C1 segment of cervical spinal cord (tissue), 14 donors: ENCODE results near the gene PIAS1.
"Not testable (repeated sequence)": the region's sequence is repeated elsewhere in the genome, so short reads cannot be mapped to it uniquely, and the experiment has no call there.

Source experiments
- DNase-seq, 14 donors: peaks; one replicate each; lab custom pipeline; 2025; lab: John Stamatoyannopoulos, UW

The PIAS1 gene

DNA sequence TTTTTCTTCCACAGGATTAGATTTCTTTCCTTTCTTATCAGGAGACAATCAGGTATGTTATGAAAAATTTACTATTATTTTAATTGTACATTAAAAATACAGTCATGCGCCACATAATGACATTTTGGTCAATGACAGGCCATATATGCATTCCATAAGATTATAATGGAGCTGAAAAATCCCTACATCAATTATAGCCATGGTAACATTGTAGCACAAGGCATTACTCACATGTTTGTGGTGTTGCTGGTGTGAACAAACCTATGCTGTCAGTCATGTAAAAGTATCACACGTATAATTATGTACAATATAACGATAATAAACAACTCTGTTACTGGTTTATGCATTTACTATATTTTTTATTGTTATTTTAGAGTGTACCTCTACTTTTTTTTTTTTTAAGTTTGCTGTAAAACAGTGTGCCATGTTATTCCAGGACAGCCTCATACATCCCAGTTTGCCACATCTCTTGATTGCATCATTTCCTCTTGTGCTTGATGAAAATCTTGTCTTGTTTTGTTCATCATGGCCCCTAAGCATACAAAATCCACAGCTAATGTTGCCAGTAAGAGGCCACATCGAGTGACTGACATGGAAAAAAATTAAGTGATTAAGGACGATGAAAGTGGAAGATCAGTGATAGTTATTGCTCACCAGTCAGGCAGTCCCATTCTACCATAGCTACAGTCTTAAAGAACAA, 129.7 kb downstream of the PIAS1 start:
- no peak for DNase-seq

DNA sequence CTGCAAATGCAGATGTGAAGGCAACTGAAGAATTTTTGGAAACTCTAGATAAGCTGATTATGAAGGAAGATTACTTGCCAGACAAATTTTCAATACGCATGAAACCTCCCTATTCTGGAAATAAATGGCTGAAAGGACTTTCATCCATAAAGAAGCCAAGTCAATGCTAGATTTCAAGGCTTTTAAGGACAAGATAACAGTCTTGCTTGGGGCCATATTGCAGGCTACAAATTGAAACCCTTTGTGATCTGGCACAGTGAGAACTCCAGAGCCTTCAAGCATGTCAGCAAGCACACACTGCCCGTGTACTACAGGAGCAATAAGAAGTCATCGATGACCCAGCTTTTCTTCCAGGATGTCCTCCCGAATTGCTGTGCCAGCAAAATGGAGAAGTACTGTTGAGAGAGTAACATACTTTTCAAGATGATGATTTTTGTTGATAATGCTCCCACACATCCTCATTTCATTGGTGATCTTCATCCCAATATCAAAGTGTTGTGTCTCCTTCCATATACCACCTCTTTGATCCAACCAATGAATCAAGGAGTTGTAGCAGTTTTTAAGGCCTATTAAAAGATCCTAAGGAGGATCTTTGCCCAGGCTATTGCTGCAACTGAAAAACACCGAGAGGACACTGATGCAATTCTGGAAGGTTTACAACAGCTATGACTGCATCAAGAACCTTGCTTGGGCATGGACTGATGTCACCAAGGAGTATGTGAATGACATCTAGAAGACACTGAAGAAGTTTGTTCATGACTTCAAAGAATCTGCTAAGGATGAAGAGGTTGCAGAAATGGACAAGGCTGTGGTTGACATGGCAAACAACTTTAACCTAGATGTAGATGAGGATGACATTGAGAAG, 130.7 kb downstream of the PIAS1 start:
- no peak for DNase-seq

DNA sequence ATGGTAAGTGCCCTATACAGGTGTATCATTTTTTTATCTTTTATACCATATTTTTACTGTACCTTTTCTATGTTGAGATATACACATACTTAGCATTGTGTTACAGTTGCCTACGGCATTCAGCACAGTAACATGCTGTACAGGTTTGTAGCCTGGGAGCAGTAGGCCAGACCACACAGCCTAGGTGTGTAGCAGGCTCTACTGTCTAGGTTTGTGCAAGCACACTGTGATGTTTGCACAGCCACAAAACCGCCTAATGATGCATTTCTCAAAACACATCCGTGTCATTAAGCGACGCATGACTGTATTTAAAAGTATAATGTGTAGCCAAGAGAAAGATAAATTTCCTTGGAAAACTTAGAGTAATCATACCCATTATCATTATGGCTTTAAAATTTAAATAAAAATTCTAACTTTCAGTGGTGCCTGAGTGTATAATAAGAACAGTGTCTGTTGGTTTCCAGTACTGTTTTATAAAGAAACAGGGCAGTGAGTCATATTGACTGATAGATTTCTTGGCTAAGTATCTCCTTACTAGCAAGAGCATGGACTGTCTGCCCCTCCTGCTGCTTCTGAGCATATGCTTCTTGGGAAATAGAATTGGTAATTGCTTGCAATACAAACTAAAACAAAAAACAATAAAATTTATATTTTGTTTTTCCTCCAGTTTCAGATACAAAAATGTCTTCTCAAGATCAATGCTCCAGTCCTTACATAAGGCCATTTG, 132.7 kb downstream of the PIAS1 start:
- DNase-seq: peak in 2 of 14 donors; percentile 4 to 53

DNA sequence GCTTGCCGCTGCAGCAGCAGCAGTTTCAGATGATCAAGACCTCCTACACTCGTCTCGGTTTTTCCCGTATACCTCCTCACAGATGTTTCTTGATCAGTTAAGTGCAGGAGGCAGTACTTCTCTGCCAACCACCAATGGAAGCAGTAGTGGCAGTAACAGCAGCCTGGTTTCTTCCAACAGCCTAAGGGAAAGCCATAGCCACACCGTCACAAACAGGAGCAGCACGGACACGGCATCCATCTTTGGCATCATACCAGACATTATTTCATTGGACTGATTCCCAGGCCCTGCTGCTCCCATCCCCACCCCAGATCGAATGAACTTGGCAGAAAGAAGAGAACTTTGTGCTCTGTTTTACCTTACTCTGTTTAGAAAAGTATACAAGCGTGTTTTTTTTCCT, 133.4 kb downstream of the PIAS1 start:
- DNase-seq: peak in 9 of 14 donors; percentile 17 to 80 (median 35)

DNA sequence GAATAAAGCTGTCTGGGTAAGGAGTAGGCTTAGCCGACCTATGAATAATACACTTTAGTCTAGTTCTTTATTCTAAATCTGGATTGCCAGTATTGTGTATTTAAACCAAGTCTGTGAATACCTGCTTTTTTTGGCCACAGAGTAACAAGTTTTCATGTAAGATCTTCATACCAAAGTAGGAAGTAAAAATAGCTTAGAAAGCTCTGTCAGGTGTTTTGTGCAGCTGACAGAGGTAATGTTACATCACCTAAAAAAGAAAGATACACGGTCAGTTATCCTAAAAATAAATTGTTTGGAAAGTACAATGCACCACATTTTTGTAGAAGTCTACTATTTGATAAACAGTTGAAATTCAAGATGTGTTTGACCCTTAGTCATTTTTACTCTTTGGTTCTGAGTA, 134.5 kb downstream of the PIAS1 start:
- no peak for DNase-seq

DNA sequence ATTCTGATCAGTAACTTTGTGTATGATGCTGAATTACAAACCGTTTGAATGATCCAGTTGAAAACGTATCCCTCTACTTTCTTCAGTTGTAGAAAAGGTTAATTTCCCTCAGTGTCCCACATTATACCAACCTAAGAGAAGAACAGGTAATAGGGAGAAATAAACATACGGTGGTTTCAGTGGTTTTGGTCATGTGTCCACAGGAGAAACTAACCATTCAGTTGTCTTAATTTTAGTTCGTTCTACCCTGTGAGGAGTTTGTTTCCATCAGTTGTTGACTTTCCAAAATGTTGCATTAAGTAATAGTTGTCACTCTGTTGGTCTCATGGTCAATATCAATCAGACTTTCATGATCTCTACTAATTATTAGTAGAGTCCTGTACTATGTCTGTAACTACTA, 135.9 kb downstream of the PIAS1 start:
- no peak for DNase-seq

DNA sequence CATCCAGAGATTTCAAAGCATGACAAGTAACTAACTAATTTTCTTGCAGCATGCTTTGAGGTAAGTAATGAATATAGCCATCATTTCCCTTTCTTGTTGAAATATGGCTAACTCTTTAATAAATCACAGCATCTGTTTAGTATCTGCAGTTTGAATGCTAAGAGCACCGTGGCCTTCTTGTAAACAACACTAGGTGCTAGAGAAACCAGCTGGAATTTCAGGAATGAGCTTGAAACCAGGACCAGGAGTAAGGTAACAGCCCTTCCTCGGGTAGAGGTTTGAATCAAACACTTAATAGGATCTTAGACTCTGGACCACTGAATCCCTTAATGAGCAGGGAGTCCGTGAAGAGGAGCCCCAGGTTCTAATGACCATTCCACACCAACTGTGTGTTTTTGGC, 137.4 kb downstream of the PIAS1 start:
- DNase-seq: no peak

DNA sequence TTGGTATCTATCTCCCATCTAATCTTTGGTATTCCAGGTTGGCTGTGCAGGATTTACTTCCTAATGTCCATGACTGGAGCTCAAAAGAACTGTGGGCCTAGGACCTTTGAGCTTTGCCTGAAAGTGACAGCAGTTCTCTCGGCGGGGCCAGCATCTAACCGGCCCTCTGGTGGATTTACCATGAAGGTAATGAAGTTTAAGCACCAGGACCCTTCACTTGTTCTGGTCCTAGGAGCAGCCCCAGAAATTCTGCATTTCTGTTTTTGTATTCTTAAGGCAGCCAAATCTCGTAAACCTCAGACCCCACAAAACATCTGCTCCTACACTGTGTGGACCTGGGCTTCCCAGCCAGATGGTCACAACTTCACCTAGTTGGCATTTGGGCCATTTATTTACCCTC, 138.0 kb downstream of the PIAS1 start:
- DNase-seq: no peak

DNA sequence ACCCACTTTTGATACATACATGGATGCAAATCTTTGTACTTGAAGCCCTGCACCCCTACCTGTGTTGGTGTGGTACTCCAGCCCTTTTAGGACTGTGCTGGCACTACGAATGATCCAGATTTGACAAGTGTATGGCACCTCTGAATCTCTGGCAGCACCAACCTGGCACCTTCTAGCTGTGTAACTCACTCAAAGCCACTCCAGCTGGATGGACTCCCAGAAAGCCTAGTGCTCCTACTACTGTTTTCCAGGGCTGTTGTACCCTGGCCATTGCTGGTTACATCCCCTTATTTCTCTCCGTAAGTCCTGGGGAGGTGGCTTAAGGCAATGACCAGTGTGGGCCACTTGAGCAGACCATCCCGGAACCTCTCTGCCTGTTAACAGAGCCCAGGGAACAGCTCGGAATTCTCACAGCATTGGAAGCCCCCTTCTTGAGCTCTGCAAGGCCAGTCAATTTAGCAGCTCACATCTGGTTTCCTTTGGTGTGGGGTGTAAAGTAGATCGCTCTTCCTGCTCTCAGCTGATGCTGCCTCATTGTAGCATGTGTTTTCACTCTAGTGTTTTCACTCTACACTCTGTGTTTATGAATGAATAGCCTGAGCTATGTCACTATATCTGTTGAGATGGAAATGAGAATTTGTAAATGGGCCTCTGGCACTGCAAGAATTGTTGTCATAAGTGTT, 138.8 kb downstream of the PIAS1 start:
- DNase-seq: peak in 5 of 14 donors; percentile 24 to 60 (median 28)

DNA sequence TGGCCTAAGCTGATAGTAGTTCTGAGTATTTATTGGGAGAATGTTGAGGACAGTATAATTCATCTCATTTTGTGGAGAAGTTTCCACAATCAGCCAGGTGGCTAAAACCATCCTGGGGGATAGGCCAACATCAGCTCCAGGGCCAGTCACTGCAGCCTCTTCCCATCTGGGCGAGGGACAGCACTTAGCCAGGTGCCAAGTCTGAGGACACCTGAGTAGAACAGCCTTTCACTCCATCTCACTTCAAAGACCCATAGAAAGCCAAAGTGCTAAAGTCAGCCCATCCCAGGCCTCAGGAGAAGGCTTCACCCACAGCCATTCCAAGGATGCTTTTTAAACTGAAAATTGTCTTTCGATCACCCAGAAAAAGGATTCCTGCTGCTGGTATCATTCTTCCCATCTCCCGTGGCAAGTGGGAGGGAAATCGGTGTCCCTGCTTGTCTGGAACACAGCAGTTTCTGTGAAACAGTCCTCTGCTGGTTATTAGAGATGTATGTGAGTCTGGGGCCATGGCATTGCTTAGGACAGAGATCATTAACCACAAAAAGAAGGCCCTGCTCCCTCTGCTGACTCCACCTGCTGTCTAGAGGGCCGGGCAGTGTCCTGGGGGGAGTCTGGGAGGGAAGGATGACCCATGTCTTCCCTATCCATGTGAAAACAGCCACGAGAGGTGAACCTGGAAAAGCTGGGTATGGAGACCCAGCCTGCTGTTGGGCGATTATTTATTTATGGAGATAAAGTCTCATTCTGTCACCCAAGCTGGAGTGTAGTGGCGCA, 141.4 kb downstream of the PIAS1 start:
- DNase-seq: no peak

DNA sequence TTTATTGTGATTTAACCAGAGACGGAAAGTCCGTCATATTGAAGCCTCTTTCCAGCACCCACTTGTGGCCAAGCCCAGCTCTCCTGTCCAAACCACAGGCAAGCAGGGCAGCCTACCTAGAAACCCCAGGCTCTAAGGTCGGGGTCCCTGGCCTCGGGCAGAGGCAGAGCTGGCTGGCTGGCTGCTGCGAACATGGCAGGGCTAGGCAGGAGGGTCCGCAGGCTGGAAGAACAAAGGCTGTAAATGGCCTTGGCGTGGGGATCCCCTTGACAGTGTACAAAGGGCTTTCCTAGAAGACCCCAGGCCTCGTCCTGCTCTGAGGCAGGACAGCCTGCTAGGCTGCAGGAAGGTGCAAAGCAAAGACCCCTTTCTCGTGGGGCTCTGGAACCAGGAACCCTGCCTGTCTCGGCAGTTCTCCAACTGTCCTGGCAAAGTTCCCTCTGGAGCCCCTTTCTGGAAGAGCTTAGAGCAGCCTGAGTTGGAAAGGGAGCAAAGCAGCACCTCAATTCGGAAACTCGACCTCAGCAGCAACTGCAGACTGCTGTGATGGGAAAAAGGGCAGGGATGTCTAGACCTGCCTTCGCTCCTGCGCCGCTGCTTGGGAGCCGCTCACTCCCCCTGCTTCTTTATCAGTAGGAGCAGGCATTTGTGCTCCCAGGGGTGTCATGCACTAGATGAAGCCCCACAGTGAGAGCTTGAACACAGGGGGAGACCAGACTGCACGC, 142.5 kb downstream of the PIAS1 start:
- DNase-seq: no peak

DNA sequence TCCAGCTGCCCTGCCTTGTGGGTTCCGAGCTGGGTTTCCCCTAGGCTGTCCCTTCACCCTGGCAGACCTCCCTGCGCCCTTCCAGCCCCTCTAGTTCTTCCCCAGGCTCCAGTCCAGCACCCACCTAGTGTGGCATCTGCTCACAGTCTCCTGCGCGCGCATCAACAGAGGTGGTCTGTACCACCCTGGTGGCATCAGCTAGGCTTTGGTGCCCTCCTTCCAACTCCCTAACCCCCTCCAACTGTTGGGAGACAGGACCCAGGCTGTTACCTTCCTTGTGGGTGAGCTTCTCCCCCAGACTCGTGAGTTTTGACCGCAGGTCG, 143.0 kb downstream of the PIAS1 start:
- DNase-seq: no peak

DNA sequence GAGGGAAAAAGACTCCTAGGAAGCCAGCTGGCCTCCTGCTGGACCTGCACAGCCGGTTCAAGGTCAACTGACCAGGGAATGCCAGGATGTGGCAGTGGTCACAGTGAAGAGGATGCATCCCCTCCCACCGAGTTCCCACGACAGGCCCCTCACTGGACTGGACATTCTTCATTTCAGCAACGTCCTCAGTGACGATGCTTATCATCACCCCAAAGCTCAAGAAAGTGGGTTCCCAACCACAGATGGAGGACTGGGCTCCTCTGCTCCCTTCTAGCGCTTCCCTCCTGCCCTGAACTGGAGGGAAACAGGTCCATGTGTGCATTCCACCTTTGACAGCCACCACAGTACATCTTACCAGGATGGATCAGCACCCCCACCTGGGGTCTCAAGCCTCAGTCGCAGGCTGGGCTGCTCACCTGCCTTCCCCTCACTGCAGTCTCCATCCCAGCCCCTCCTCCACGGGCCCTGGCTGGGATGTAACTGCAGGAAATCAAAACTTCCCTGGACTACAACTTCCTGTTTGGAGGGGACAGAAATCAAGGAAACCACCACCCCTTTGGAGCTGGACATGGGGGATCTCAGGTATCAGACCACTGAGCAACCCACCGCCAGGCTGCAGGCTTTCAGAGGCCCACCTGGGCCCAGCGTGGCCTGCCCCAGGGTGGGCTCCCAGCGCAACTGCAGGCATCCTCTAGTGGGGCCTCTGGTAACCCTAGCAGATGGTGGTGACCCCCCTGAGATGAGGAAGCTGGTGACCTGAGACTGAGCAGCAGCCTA, 143.7 kb downstream of the PIAS1 start:
- DNase-seq: no peak

DNA sequence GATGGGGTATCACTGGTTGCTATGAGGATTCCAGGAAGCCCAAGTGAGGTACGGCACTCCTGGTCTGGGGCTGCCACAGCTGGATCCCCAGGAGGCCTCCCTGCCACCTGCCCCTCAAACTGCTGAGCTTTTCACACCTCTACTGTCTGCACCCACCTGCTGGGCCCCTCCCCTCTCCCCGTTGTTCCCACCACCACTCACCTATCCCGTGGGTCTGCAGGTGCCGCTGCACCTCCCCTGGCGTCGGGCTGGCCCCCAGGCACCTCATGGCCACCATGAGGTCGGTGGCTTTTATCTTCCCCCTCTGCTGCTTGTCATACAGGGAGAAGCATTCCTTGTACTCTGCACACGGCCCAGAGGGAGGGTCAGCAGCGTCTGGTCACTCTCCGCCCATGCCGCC, 145.2 kb downstream of the PIAS1 start:
- DNase-seq: no peak

DNA sequence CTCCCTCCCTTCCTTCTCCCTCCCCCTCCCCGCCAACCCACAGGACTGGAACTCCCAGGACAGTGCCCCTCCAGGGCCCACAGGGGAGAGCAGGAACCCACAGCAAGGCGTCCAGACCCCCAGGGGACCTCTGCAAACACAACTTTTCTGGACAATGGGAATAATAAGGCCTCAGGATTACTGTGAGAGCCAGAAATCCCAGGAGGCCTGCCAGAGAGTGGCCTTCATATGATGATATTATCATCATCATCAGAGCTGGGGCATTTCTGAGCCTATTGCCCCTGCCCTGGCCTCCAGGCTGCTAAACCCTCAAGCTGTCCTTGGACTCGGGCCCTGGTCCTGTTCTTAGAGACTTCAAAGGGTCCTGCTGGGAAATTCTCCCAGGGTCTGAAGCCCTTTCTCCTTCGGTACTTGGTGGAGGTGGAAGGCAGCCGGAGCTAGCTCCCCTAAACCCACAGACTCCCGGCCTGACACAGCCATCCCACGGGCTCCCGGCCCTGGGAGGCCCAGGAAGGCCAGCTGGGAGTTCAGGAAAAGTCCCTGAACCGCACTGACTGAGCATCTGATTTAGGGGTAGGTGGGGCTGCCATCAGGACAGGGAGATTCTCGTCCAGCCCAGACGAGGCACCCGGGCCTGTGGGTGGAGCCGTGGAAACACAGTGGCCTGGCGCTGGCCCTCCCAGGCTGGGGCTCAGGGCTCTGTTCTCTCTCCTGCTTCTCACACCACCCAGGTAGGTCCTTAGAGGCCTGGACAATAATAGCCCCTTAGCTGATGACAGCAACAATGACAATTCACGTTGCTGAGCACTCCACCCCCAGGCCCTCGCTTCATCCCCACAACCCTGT, 146.1 kb downstream of the PIAS1 start:
- no peak for DNase-seq

DNA sequence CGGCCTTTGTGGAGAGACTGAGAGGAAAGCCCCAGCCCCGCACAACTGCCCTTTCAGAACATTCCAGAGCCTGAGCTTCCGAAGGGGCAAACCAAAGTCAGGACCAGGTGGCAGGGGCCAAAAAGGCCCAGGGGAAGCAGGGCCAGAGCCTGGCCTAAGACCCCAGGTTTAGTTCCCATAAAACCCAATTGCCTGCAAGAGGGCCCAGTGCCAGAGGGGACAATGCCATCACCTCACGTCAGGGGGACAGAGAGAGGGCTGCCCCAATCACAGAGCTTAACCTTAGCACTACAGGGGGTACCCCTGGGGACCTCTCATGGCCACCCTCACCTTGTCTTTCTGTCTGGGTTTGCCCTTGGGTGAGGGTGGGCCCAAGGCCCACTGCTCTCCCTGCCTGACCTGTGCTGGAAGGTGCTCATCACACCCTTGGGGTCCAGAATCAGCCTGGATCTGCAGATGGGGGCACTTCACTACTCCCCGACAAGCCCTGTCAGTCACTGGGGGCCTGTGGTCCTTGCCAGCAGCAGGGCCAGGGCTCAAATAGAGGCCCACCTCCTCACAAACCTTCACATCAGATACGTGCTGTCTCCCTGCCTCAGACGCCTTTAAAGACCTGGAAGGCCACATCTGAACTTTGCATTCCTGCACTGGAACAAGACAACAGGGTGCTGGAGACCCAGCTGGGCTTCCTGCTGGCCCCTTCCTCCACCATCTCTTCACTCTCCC, 147.2 kb downstream of the PIAS1 start:
- no peak for DNase-seq

DNA sequence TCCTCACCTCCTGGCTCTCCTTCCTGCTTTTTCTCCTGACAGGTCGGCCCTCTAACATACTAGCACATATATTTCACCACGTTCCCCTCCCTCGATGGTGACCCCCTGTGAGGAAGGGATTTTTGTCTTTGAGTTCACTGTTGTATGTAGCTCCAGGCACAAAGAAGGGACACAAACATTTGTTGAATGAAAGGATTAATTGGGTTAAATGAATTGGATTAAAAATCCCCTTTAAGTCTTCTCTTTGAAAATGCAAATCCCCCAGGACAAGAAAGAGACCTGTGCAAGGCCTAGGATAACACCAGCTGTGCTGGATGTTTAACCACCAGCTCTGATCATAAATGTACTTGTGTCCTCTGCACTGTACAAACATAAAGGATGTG, 147.8 kb downstream of the PIAS1 start:
- DNase-seq: no peak

DNA sequence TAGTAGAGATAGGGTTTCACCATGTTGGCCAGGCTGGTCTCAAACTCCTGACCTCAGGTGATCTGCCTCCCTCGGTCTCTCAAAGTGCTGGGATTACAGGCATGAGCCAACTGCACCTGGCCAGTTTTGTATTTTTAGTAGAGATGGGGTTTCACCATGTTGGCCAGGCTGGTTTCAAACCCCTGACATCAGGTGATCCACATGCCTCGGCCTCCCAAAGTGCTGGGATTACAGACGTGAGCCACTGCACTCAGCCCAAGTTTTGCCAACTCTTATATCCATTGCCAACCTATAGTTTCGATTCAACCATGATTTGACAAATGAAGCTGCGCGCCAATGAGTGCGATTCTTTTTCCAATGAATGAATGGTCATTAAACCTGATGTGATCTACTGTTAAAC, 148.9 kb downstream of the PIAS1 start:
- not testable (repeated sequence) for DNase-seq
